Transverse colon (tissue), 4 donors: Measurements from ENCODE around the gene GTPBP1.

Experiments used
- CTCF ChIP-seq, 5 experiments: fragments of 200-600 bp in 3 of 5; fragments of 450-650 bp in 2 of 5; sonication (generic) in 3 of 5; IDR thresholded peaks; 1 replicate in 2 of 5; 2 replicates in 3 of 5; pipeline ENCODE4 v1.5.1; 2016 to 2017; ENCODE audit warnings: antibody characterized with exemption in 5 of 5, inconsistent platforms in 3 of 5, mild to moderate bottlenecking in 2 of 5, moderate library complexity in 1 of 5
- EP300 ChIP-seq: sonication (generic); formaldehyde crosslinking; IDR thresholded peaks from one replicate; pipeline ENCODE4 v1.6.1; 2017; ENCODE audit warnings: antibody characterized with exemption, low read depth
- POLR2A ChIP-seq: fragments of 450-650 bp; IDR thresholded peaks from one replicate; pipeline ENCODE4 v1.6.1; 2016; ENCODE audit warnings: antibody characterized with exemption, mild to moderate bottlenecking, moderate library complexity
- POLR2AphosphoS5 ChIP-seq, 3 donors: sonication (generic); formaldehyde crosslinking; IDR thresholded peaks; one replicate each; pipeline ENCODE4 v1.6.1; 2016; ENCODE audit warnings: antibody characterized with exemption in 3 of 3

- no peak for TF ChIP-seq EP300
- TF ChIP-seq CTCF (IDR thresholded peaks at IDR 0.05): no peak
- no peak for TF ChIP-seq POLR2A
- TF ChIP-seq POLR2AphosphoS5 (IDR thresholded peaks at IDR 0.05): peak in 1 of 3 donors; percentile 2
Observed at GRCh38 chr22:38706101-38706900, 557 bp downstream of the GTPBP1 start.
